Measurements from ENCODE around the gene CMTM2.

- TF ChIP-seq POLR2A (IDR thresholded peaks at IDR 0.05) (no peak), POLR2AphosphoS5 (IDR thresholded peaks at IDR 0.05) (no peak), CTCF (IDR thresholded peaks at IDR 0.05 in 8 of 11, conservative IDR thresholded peaks at IDR 0.05 in 3 of 11) (no peak)
Measured at GRCh38 chr16:66576296-66576695, 3.0 kb upstream of the CMTM2 start.
